Measurements from ENCODE around the gene NPPA.

DNA sequence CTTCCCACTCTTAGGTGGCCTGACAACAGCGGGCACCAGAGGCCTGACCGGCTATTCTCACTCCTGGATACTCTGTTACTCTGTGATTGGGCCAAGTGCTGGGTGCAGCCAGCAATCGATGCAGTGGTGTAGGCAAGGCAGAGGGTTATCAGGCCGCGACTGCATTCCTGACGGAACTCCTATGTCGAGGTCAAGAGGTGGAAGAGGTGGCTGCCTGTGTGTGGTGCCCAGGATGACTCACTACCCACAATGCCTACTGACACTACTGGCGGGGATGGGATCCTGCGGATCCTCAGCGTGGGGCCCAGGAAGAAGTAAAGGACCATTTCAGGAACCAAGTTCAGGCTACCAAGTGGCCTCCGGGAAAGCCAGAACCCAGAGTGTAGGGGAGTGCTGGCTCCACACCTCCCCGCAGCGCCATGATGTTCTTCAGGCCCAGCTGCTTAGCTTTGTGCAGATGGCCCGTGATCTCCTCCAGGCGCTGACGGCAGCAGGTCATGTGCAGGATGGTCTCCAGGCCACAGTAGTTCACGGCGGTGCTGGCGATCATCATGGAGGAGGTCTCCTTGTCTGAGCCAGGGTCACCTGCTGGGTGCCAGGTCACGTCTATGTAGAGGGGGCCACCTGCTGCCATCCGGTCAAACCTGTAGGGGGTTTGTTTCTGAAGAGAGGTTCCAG lies 46.7 kb downstream of the NPPA start:
- TF ChIP-seq, protein P1, sequence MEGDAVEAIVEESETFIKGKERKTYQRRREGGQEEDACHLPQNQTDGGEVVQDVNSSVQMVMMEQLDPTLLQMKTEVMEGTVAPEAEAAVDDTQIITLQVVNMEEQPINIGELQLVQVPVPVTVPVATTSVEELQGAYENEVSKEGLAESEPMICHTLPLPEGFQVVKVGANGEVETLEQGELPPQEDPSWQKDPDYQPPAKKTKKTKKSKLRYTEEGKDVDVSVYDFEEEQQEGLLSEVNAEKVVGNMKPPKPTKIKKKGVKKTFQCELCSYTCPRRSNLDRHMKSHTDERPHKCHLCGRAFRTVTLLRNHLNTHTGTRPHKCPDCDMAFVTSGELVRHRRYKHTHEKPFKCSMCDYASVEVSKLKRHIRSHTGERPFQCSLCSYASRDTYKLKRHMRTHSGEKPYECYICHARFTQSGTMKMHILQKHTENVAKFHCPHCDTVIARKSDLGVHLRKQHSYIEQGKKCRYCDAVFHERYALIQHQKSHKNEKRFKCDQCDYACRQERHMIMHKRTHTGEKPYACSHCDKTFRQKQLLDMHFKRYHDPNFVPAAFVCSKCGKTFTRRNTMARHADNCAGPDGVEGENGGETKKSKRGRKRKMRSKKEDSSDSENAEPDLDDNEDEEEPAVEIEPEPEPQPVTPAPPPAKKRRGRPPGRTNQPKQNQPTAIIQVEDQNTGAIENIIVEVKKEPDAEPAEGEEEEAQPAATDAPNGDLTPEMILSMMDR (IDR thresholded peaks at IDR 0.05; ENCODE audit: poor library complexity), result no peak
- TF ChIP-seq EZH2 (IDR thresholded peaks at IDR 0.05; ENCODE audit: borderline replicate concordance) (no peak), EZH2phosphoT487 (IDR thresholded peaks at IDR 0.05; ENCODE audit: low read depth, severe bottlenecking, unreplicated experiment) (no peak)

Measured in hepatocyte (in vitro differentiated cells).